K562 (cell line): ENCODE results near the gene CEP78. TPM values are rescaled to one million over a fixed set of nuclear protein-coding genes. Genes with fewer than 3 reads are reported as not detected.

ENCODE experiments used
- ATAC-seq: fragments of 200-7000 bp; cut with Tn5 transposase; 3 replicates; pipeline ENCODE4 v1.9.1; 2020; ENCODE audit warnings: moderate library complexity
- BruUV-seq: library from RNA; stranded (reverse); fragments of 400-500 nt; replicated peaks from 2 replicates; lab custom pipeline; 2021; lab: Mats Ljungman, UMichigan
- CTCF ChIA-PET: fragments of 300-600 bp; formaldehyde crosslinking; extraction: SDS; loops from one replicate; lab custom pipeline; 2021; ENCODE audit warnings: low intra/inter-chr PET ratio; lab: Yijun Ruan, JAX
- POLR2A ChIA-PET: fragments of 300-600, 350-650 bp; sonication (Branson Sonifier 250); formaldehyde crosslinking; extraction: SDS; loops from one replicate; lab custom pipeline; 2021; ENCODE audit warnings: antibody characterized with exemption, inconsistent platforms; lab: Yijun Ruan, JAX
- DNase-seq, 4 experiments: peaks; one replicate each; pipeline versions ENCODE4 v3.0.0 to v3.0.0-alpha.2; 2011 to 2018; ENCODE audit warnings: low spot score in 3 of 4, mixed read lengths in 3 of 4; ENCODE audit errors: extremely low read depth in 1 of 4
- FAIRE-seq: peaks from 2 replicates; lab custom pipeline; 2011; peaks lifted over from hg19 to GRCh38; lab: Jason Lieb, UNC
- H2AFZ ChIP-seq: 2 replicates; pipeline ENCODE4 v1.6.0; 2011; ENCODE audit warnings: low read depth, low read length, control low read depth, inconsistent platforms
- H3K27ac ChIP-seq: fragments of 200-600 bp; 3 replicates; pipeline ENCODE4 v1.8.0; 2011; ENCODE audit warnings: low read depth, mild to moderate bottlenecking, control low read depth, inconsistent platforms, low read length, moderate library complexity, mixed read lengths; ENCODE audit errors: extremely low read depth
- H3K27me3 ChIP-seq, 2 experiments: fragments of 300-600 bp in 1 of 2; 2 replicates in 1 of 2; 3 replicates in 1 of 2; pipeline versions ENCODE4 v1.6.0 to v1.8.0; 2011; ENCODE audit warnings: inconsistent platforms in 2 of 2, low read length in 2 of 2, mild to moderate bottlenecking in 1 of 2, mixed read lengths in 1 of 2, moderate library complexity in 1 of 2; ENCODE audit not compliant: control insufficient read depth in 2 of 2, insufficient read depth in 2 of 2
- H3K36me3 ChIP-seq: fragments of 300-600 bp; 3 replicates; pipeline ENCODE4 v1.8.0; 2011; ENCODE audit warnings: mild to moderate bottlenecking, low read length, inconsistent platforms; ENCODE audit not compliant: control insufficient read depth, insufficient read depth
- H3K4me1 ChIP-seq, 2 experiments: fragments of 200-600 bp in 1 of 2; replicated peaks in 1 of 2; 2 replicates in 1 of 2; 3 replicates in 1 of 2; pipeline versions ENCODE4 v1.5.1 to v1.8.0; 2011; ENCODE audit warnings: inconsistent platforms in 2 of 2, low read length in 2 of 2, mild to moderate bottlenecking in 1 of 2, mixed read lengths in 1 of 2, moderate library complexity in 1 of 2; ENCODE audit not compliant: control insufficient read depth in 2 of 2, insufficient read depth in 2 of 2
- H3K4me2 ChIP-seq: 2 replicates; pipeline ENCODE4 v1.6.1; 2011; ENCODE audit warnings: low read length, control low read depth, inconsistent platforms, mixed read lengths; ENCODE audit not compliant: insufficient read depth
- H3K4me3 ChIP-seq: fragments of 200-600 bp; sonication (generic), shearing (Covaris generic); 2 replicates; pipeline ENCODE4 v1.5.1; 2016; ENCODE audit warnings: control low read depth, inconsistent platforms
- H3K79me2 ChIP-seq: fragments of 200-600 bp; 3 replicates; pipeline ENCODE4 v1.8.0; 2011; ENCODE audit warnings: low read length, inconsistent platforms; ENCODE audit not compliant: control insufficient read depth, insufficient read depth
- H3K9ac ChIP-seq, 2 experiments: 2 replicates each; pipeline versions ENCODE4 v1.6.0 to v1.6.1; 2011; ENCODE audit warnings: low read depth in 2 of 2, low read length in 2 of 2, control low read depth in 1 of 2, inconsistent platforms in 1 of 2, mild to moderate bottlenecking in 1 of 2, mixed read lengths in 1 of 2; ENCODE audit not compliant: insufficient read depth in 1 of 2
- H3K9me1 ChIP-seq: one replicate; pipeline ENCODE4 v1.6.0; 2011; ENCODE audit warnings: inconsistent platforms, mild to moderate bottlenecking, low read length, moderate library complexity; ENCODE audit not compliant: control insufficient read depth, insufficient read depth
- H3K9me3 ChIP-seq: replicated peaks from 2 replicates; pipeline ENCODE4 v1.5.1; 2011; ENCODE audit warnings: low read depth, low read length, inconsistent platforms; ENCODE audit not compliant: control insufficient read depth, insufficient read depth
- H4K20me1 ChIP-seq: replicated peaks from 2 replicates; pipeline ENCODE4 v1.6.1; 2011; ENCODE audit warnings: low read length, inconsistent platforms, mixed read lengths; ENCODE audit not compliant: control insufficient read depth, insufficient read depth
- ELF4 ChIP-seq: fragments of 450-650 bp; formaldehyde crosslinking; IDR thresholded peaks from 2 replicates; pipeline ENCODE4 v1.4.0; 2022; ENCODE audit warnings: missing genetic modification characterization
- FOXP4 ChIP-seq: sonication (generic); formaldehyde crosslinking; IDR thresholded peaks from 2 replicates; pipeline ENCODE4 v1.8.0; 2022; ENCODE audit warnings: mild to moderate bottlenecking, missing genetic modification reagents, borderline replicate concordance
- NFATC3 ChIP-seq: fragments of 450-650 bp; IDR thresholded peaks from 2 replicates; pipeline ENCODE4 v1.6.1; 2017; ENCODE audit warnings: mild to moderate bottlenecking
- WGBS: fragments of 100-300 bp; shearing (Covaris generic); methylation state at CpG from one replicate; pipeline ENCODE4 v1.1.6; 2016; ENCODE audit warnings: low coverage, mixed read lengths; ENCODE audit not compliant: insufficient coverage; ENCODE audit errors: missing lambda C conversion rate; 5-methylcytosine and 5-hydroxymethylcytosine counted together
- in situ Hi-C: fragments of 300-500 bp; cut with MboI; formaldehyde crosslinking; loops from 4 replicates; pipeline ENCODE4 v1.15.0; 2018; ENCODE audit warnings: inconsistent platforms, mixed read lengths
- intact Hi-C: fragments of 100-400 bp; cut with micrococcal nuclease; formaldehyde crosslinking; loops from 2 replicates; pipeline ENCODE4 v1.14.2; 2022
- polyA plus RNA-seq, 8 experiments: library from polyadenylated mRNA; depleted of rRNA in 4 of 8; stranded (reverse) in 5 of 8; unstranded in 3 of 8; fragments of >200 nt; fragmentation: Nextera tagmentation in 2 of 8; fragmentation: Illumina TruSeq in 1 of 8; extraction: Ambion mirVana in 2 of 8; extraction: Trizol in 1 of 8; gene quantifications; 2 replicates each; pipeline versions ENCODE4 v1.2.1 to v1.2.3, GENCODE V29; 2011 to 2014; ENCODE audit warnings: inconsistent platforms in 1 of 8, missing spikeins in 1 of 8
- total RNA-seq, 7 experiments: library from RNA; depleted of rRNA in 6 of 7; stranded (reverse); fragments of >200 nt in 6 of 7; fragmentation: Illumina TruSeq in 2 of 7; extraction: Trizol in 2 of 7; gene quantifications; 2 replicates each; pipeline versions ENCODE4 v1.2.1 to v1.2.3, GENCODE V29; 2011 to 2021; ENCODE audit warnings: low replicate concordance in 1 of 7
- TF ChIP-seq, protein P1 (sequence below): sonication (generic); formaldehyde crosslinking; IDR thresholded peaks from 2 replicates; pipeline ENCODE4 v1.8.0; 2022; ENCODE audit warnings: mild to moderate bottlenecking, missing genetic modification reagents
- TF ChIP-seq, protein P2 (sequence below): fragments of 200-400 bp; formaldehyde crosslinking; IDR thresholded peaks from 2 replicates; pipeline ENCODE4 v1.6.1; 2017; ENCODE audit warnings: mild to moderate bottlenecking, low read depth, low read length, moderate library complexity
- TF ChIP-seq, protein P3 (sequence below): fragments of 450-650 bp; IDR thresholded peaks from 2 replicates; pipeline ENCODE4 v1.6.1; 2016; ENCODE audit warnings: antibody characterized with exemption

CEP78 gene
- total and polyA plus RNA-seq, 9 of the 15 experiments (the other 6 are each of a cell fraction or from before 2014, with no cell fraction given) = 3.5 to 26.0 (median 21.5) TPM

DNA sequence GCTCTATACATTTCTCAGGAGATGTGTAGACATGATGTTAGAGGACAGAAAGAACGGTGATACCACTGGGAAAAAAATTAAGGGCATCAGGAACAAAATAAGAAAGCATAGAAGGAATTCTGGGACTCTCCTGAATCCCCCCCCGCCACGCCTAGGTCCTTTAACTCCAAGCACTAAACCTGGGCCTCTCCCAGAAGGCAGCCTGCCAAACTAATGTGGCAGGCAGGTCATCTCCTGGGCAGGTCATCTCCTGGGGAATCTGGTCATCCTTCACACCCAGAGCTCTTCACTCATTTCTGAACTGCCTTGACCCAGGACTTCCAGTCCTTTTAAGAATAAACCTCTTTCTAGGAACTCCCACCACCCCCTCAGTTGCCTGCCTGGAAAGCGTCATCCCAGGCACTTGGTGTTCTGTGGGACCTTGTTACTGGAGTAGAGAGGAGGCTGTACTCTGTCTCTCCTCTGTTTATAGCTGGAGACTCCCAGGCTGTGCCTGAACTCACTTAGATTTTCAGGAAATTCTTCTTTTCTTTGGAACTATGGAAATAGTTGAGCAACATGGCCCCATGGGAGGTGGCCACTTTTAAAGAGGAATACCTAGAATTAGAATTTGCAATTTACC is 85.1 kb downstream of the CEP78 start:
- peaks cover 0 to 15% of the 10 kb centered on the region in 2 experiments; a peak in 3 of 5 replicates for H3K4me1 ChIP-seq
- whole genome bisulfite sequencing = 94% methylated on average over 3 of the region's 4 CpGs
- no peak overlapping the region for H3K4me2 ChIP-seq
- no peak for FAIRE-seq
- no peak overlapping the region for H3K9ac ChIP-seq
- H4K20me1 ChIP-seq = peaks cover 13% of the 10 kb centered on the region
- no TSS peak for BruUV-seq
- H3K36me3 ChIP-seq = peaks cover 45% of the 10 kb centered on the region; the same call in 2 of the 3 replicates
- H3K9me1 ChIP-seq = no peaks in the 10 kb centered on the region
- no peak overlapping the region for H3K4me3 ChIP-seq
- H3K9me3 ChIP-seq = no peaks in the 10 kb centered on the region
- intact Hi-C loops (no loop called here), in situ Hi-C loops (no loop called here)
- no peaks in the 10 kb centered on the region for H3K79me2 ChIP-seq
- DNase-seq = no peak
- no peak for ATAC-seq
- ChIA-PET POLR2A (interaction anchor here (1.0 to 1.9 kb wide), 2 partner anchors 11 to 24 kb away, joined by 3 to 7 read pairs; partner anchors contain the start of gene PSAT1), CTCF (no interaction called here)
- H3K27ac ChIP-seq = no peak overlapping the region
- H3K27me3 ChIP-seq = no peaks in the 10 kb centered on the region
- TF ChIP-seq, protein P1, sequence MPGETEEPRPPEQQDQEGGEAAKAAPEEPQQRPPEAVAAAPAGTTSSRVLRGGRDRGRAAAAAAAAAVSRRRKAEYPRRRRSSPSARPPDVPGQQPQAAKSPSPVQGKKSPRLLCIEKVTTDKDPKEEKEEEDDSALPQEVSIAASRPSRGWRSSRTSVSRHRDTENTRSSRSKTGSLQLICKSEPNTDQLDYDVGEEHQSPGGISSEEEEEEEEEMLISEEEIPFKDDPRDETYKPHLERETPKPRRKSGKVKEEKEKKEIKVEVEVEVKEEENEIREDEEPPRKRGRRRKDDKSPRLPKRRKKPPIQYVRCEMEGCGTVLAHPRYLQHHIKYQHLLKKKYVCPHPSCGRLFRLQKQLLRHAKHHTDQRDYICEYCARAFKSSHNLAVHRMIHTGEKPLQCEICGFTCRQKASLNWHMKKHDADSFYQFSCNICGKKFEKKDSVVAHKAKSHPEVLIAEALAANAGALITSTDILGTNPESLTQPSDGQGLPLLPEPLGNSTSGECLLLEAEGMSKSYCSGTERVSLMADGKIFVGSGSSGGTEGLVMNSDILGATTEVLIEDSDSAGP (CRISPR knock-in tag) = no peak
- TF ChIP-seq FOXP4 (CRISPR knock-in tag) (no peak), ELF4 (CRISPR knock-in tag) (no peak), NFATC3 (no peak)
- TF ChIP-seq, protein P2, sequence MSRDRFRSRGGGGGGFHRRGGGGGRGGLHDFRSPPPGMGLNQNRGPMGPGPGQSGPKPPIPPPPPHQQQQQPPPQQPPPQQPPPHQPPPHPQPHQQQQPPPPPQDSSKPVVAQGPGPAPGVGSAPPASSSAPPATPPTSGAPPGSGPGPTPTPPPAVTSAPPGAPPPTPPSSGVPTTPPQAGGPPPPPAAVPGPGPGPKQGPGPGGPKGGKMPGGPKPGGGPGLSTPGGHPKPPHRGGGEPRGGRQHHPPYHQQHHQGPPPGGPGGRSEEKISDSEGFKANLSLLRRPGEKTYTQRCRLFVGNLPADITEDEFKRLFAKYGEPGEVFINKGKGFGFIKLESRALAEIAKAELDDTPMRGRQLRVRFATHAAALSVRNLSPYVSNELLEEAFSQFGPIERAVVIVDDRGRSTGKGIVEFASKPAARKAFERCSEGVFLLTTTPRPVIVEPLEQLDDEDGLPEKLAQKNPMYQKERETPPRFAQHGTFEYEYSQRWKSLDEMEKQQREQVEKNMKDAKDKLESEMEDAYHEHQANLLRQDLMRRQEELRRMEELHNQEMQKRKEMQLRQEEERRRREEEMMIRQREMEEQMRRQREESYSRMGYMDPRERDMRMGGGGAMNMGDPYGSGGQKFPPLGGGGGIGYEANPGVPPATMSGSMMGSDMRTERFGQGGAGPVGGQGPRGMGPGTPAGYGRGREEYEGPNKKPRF = no peak
- TF ChIP-seq, protein P3, sequence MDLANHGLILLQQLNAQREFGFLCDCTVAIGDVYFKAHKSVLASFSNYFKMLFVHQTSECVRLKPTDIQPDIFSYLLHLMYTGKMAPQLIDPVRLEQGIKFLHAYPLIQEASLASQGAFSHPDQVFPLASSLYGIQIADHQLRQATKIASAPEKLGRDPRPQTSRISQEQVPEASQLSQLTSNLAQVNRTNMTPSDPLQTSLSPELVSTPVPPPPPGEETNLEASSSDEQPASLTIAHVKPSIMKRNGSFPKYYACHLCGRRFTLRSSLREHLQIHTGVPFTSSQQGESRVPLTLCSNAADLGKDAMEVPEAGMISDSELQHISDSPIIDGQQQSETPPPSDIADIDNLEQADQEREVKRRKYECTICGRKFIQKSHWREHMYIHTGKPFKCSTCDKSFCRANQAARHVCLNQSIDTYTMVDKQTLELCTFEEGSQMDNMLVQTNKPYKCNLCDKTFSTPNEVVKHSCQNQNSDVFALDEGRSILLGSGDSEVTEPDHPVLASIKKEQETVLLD = no peak
- no peak overlapping the region for H2AFZ ChIP-seq
